KMS-11 (cell line): ENCODE measurements around the gene VSTM4.

Experiments used
- H2AFZ ChIP-seq: fragments of 200-600 bp; sonication (generic); 2 replicates; pipeline ENCODE4 v1.6.1; 2016; ENCODE audit warnings: antibody characterized with exemption, mixed run types, low read depth
- H3K27ac ChIP-seq: fragments of 200-600 bp; sonication (generic); 2 replicates; pipeline ENCODE4 v1.6.1; 2016; ENCODE audit warnings: mild to moderate bottlenecking, mixed run types
- H3K27me3 ChIP-seq: fragments of 200-600 bp; sonication (generic); 2 replicates; pipeline ENCODE4 v1.6.1; 2017; ENCODE audit warnings: mild to moderate bottlenecking, low read depth, mixed run types, moderate library complexity; ENCODE audit not compliant: insufficient read depth
- H3K36me3 ChIP-seq: fragments of 200-600 bp; sonication (generic); 2 replicates; pipeline ENCODE4 v1.6.1; 2017; ENCODE audit warnings: mild to moderate bottlenecking, mixed run types; ENCODE audit not compliant: insufficient read depth
- H3K4me1 ChIP-seq: fragments of 200-600 bp; sonication (generic); 2 replicates; pipeline ENCODE4 v1.6.1; 2016; ENCODE audit warnings: mild to moderate bottlenecking, low read depth, mixed run types; ENCODE audit not compliant: poor library complexity, severe bottlenecking
- H3K4me2 ChIP-seq: fragments of 200-600 bp; sonication (generic); 2 replicates; pipeline ENCODE4 v1.7.0; 2016; ENCODE audit warnings: mild to moderate bottlenecking, mixed run types
- H3K4me3 ChIP-seq: fragments of 200-600 bp; sonication (generic); IDR thresholded peaks from 2 replicates; pipeline ENCODE4 v1.6.1; 2017; ENCODE audit warnings: low read depth, low read length, mixed read lengths; ENCODE audit not compliant: insufficient read depth
- H3K79me2 ChIP-seq: fragments of 200-600 bp; sonication (generic); 2 replicates; pipeline ENCODE4 v1.6.1; 2016; ENCODE audit warnings: low read depth, mixed run types; ENCODE audit not compliant: insufficient read depth
- H3K9ac ChIP-seq: fragments of 200-600 bp; sonication (generic); 2 replicates; pipeline ENCODE4 v1.6.1; 2016; ENCODE audit warnings: mild to moderate bottlenecking, mixed run types
- H4K20me1 ChIP-seq: fragments of 200-600 bp; sonication (generic); 2 replicates; pipeline ENCODE4 v1.6.1; 2016; ENCODE audit warnings: mild to moderate bottlenecking, mixed run types; ENCODE audit not compliant: insufficient read depth
- TF ChIP-seq, protein P1 (sequence below): fragments of 200-600 bp; sonication (generic); conservative IDR thresholded peaks from 2 replicates; pipeline ENCODE4 v1.6.1; 2017; ENCODE audit warnings: low read depth, mild to moderate bottlenecking, antibody characterized with exemption, low read length, moderate library complexity, mixed read lengths

VSTM4 gene

DNA sequence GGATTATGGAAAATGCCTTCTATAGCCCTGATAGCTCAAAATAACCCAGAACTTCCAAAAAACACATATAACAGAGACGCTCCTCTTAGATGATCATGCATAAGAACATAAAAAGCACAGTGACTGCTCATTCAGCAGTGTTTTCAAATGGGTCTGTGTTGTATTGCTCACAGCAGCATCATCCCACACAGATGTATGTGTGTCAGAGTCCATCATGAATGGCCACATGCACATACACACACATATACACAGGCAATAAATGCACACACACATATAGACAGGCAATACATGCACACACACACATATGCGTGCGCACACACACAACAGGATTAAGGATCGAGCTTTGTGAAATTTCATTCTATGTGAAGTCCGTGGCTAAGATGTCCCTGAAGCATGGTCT is 46.7 kb upstream of the VSTM4 start:
- H3K36me3 ChIP-seq = no peaks in the 10 kb centered on the region
- no peaks in the 10 kb centered on the region for H3K79me2 ChIP-seq
- H3K4me3 ChIP-seq = no peak overlapping the region
- no peak overlapping the region for H3K27ac ChIP-seq
- H3K9ac ChIP-seq = no peak overlapping the region
- H4K20me1 ChIP-seq = no peaks in the 10 kb centered on the region
- H2AFZ ChIP-seq = no peak overlapping the region
- H3K27me3 ChIP-seq = no peaks in the 10 kb centered on the region
- TF ChIP-seq, protein P1, sequence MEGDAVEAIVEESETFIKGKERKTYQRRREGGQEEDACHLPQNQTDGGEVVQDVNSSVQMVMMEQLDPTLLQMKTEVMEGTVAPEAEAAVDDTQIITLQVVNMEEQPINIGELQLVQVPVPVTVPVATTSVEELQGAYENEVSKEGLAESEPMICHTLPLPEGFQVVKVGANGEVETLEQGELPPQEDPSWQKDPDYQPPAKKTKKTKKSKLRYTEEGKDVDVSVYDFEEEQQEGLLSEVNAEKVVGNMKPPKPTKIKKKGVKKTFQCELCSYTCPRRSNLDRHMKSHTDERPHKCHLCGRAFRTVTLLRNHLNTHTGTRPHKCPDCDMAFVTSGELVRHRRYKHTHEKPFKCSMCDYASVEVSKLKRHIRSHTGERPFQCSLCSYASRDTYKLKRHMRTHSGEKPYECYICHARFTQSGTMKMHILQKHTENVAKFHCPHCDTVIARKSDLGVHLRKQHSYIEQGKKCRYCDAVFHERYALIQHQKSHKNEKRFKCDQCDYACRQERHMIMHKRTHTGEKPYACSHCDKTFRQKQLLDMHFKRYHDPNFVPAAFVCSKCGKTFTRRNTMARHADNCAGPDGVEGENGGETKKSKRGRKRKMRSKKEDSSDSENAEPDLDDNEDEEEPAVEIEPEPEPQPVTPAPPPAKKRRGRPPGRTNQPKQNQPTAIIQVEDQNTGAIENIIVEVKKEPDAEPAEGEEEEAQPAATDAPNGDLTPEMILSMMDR = no peak
- no peaks in the 10 kb centered on the region for H3K4me1 ChIP-seq
- no peak overlapping the region for H3K4me2 ChIP-seq

DNA sequence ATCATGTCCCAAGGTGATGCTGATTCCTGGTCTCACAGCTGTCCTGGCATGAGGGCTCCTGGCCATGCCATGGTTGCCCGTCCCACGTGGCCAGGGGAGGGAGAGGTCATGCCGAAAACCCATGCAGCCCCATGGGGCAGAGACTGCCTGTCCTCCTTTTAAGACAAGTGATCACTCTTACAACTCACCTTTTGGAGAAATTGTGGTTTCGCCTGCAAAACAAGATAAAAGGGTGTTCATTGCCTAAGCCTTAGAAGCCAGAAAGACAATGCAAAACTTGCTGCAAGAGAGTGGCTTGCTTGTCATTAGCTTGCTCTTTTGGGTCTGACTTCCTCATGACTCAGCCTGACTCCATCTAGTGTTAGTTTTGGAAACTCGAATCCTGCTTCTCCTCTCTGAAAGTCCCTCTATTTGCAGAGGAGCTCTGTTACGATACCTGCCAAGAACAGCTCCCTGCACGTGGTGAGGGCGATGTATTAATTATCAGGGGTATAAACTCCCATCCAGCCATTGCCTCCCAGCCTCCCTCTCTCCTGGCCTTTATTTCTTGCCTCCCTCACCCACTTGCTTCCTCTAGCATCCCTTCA is 46.2 kb upstream of the VSTM4 start:
- Histone ChIP-seq H3K4me2 (no peak overlapping the region), H3K9ac (no peak overlapping the region), H3K27ac (no peak overlapping the region), H3K4me3 (no peak overlapping the region), H3K36me3 (no peaks in the 10 kb centered on the region), H3K79me2 (no peaks in the 10 kb centered on the region), H2AFZ (no peak overlapping the region), H4K20me1 (no peaks in the 10 kb centered on the region), H3K4me1 (no peaks in the 10 kb centered on the region), H3K27me3 (no peaks in the 10 kb centered on the region)
- TF ChIP-seq, protein P1 = no peak

DNA sequence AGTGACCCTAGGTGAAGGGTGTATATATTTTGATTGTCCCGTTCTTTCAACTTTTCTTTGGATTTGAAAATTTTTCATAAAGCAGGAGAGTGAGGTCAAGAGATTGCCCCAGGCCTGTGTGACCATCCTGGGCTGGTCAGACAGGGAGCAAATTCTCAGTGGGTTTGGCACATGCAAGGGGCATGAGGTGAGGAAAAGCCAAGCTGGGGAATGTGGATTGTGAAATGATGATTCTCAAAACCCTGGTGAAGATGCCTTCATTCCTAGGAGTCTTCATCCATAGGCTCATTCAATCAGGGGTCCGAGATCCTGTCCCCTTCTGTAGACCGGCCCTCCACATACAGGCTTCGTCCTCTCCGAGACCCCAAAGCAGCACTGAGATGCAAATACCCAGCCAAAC is 45.5 kb upstream of the VSTM4 start:
- H4K20me1 ChIP-seq = no peaks in the 10 kb centered on the region
- no peak overlapping the region for H3K4me3 ChIP-seq
- H3K4me1 ChIP-seq = no peaks in the 10 kb centered on the region
- TF ChIP-seq, protein P1 = no peak
- no peak overlapping the region for H3K4me2 ChIP-seq
- H3K27me3 ChIP-seq = no peaks in the 10 kb centered on the region
- H3K79me2 ChIP-seq = no peaks in the 10 kb centered on the region
- no peaks in the 10 kb centered on the region for H3K36me3 ChIP-seq
- no peak overlapping the region for H2AFZ ChIP-seq
- no peak overlapping the region for H3K27ac ChIP-seq
- H3K9ac ChIP-seq = no peak overlapping the region

DNA sequence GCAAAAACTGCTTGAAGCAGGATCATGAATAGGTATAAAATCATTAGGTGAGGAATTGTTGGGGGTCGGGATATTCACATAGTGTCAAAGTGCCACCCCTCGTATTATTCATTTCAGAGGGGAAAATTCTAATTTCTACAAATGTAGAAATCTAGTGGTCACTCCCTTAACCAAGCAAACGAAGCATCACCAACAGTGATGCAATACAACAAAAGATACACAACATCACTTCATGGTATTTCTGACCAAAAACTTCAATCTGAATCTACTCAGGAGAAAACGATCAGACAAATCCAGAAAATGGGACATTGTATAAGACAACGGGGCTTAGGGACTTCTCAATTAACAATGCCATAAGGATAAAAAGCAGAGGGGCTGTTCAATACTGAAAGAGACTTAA is 44.8 kb upstream of the VSTM4 start:
- Histone ChIP-seq H3K4me1 (no peaks in the 10 kb centered on the region), H3K36me3 (no peaks in the 10 kb centered on the region), H3K4me3 (no peak overlapping the region), H3K79me2 (no peaks in the 10 kb centered on the region), H2AFZ (no peak overlapping the region), H3K4me2 (no peak overlapping the region), H3K27me3 (no peaks in the 10 kb centered on the region), H3K27ac (no peak overlapping the region), H3K9ac (no peak overlapping the region), H4K20me1 (no peaks in the 10 kb centered on the region)
- TF ChIP-seq, protein P1 = no peak
